ENCODE results near the gene IL31. TPM values are rescaled to one million over a fixed set of nuclear protein-coding genes. Genes with fewer than 3 reads are reported as not detected.
A peak's percentile ranks its signal among the peaks of the same experiment; 100 is the strongest.

Gene IL31
- total RNA-seq, 1 experiment from 2014 or later, result not detected

DNA sequence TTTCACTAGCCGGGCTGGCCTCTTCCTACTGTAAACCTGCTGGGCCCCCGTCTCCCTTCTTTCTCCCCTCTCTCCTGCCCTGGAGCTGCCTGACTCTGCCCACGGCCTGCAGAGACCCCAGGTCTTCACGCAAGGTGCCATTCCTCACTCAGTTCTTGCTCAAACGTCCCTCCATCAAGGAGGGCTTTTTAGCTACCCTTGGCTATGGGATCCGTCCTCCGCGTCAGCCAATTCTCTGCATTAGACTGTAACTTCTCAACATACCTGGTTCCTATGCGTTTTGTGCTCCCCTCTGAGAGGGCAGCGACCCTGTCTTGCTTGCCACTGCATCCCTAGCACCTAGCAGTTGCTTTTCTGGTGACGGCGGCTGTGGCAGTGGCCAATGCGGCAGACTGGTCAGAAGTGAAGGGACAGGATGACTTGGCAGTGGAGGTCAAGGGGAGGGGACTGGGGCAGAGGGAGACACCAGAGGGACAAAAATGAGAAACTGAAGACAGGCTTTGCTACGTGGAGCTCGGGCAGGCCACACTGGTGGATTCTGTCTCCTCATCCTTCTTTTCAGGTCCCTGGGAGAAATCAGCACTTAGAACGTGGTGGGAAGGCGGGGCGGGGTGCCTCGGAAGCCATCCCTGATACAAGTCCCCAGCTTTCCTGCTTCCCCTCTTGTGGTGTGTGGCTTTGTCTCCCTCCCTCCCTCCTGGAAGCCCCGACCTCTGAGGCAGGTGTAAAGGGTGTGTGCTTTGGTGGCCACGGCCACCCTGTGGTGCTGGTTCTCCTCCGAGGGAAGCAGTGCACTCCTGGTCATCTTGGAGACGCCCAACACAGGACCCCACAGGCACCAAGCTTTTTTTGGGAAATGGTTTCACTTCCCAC lies 31.3 kb upstream of the IL31 start:
- peaks cover 9% of the 10 kb centered on the region for H3K36me3 ChIP-seq (ENCODE audit: control insufficient read depth, insufficient read depth, low read length)
- no peak for TF ChIP-seq SIN3A (IDR thresholded peaks at IDR 0.05; ENCODE audit: borderline replicate concordance, insufficient read depth, low read depth, low read length)
- TF ChIP-seq, protein P1, sequence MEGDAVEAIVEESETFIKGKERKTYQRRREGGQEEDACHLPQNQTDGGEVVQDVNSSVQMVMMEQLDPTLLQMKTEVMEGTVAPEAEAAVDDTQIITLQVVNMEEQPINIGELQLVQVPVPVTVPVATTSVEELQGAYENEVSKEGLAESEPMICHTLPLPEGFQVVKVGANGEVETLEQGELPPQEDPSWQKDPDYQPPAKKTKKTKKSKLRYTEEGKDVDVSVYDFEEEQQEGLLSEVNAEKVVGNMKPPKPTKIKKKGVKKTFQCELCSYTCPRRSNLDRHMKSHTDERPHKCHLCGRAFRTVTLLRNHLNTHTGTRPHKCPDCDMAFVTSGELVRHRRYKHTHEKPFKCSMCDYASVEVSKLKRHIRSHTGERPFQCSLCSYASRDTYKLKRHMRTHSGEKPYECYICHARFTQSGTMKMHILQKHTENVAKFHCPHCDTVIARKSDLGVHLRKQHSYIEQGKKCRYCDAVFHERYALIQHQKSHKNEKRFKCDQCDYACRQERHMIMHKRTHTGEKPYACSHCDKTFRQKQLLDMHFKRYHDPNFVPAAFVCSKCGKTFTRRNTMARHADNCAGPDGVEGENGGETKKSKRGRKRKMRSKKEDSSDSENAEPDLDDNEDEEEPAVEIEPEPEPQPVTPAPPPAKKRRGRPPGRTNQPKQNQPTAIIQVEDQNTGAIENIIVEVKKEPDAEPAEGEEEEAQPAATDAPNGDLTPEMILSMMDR (IDR thresholded peaks at IDR 0.05), result no peak
- TF ChIP-seq REST (IDR thresholded peaks at IDR 0.05; ENCODE audit: insufficient read depth in 1 of 2, low read depth in 2 of 2, low read length in 1 of 2), result no peak
- TF ChIP-seq TCF7L2 (IDR thresholded peaks at IDR 0.05; ENCODE audit: low read depth, low read length), result no peak
- no peak; the same call in 1 of the 2 replicates for TF ChIP-seq POLR2AphosphoS5 (IDR thresholded peaks at IDR 0.05; ENCODE audit: low read depth, low read length)
- no peak overlapping the region for H3K27ac ChIP-seq (ENCODE audit: low read length)
- CTCF ChIA-PET, result interaction anchor here (0.7 kb wide), 1 partner anchor 11 kb away, joined by 5 read pairs; no protein-coding TSS in a partner anchor
- in situ Hi-C loops (cut with HindIII; ENCODE audit: low pct_unique_long_range_greater_than_20kb, low sequenced_read_pairs), result no loop called here
- no peaks in the 10 kb centered on the region for H3K9me3 ChIP-seq (ENCODE audit: control insufficient read depth, insufficient read depth, low read depth, low read length)
- intact Hi-C loops (cut with micrococcal nuclease; ENCODE audit: unreplicated experiment), result no loop called here
- ATAC-seq (no peak), DNase-seq (ENCODE audit: low read depth, low spot score) (no peak)
- POLR2A ChIA-PET, result no interaction called here
- H3K4me1 ChIP-seq (ENCODE audit: control insufficient read depth, insufficient read depth, low read length), result peaks cover 16% of the 10 kb centered on the region
- no peak overlapping the region for H3K4me3 ChIP-seq (ENCODE audit: low read depth in 2 of 2, low read length in 2 of 2)
- no TSS peak for BruUV-seq (replicated peaks)
- no peaks in the 10 kb centered on the region for H3K27me3 ChIP-seq (ENCODE audit: control insufficient read depth, insufficient read depth, low read length)

GRCh38 chr12:122204167-122205052 lies 30.4 kb upstream of the IL31 start:
- Histone ChIP-seq H3K4me3 (ENCODE audit: low read depth in 2 of 2, low read length in 2 of 2) (peak overlapping the region; percentile 56 to 76), H3K27ac (ENCODE audit: low read length) (no peak overlapping the region), H3K27me3 (ENCODE audit: control insufficient read depth, insufficient read depth, low read length) (no peaks in the 10 kb centered on the region), H3K36me3 (ENCODE audit: control insufficient read depth, insufficient read depth, low read length) (peaks cover 4% of the 10 kb centered on the region), H3K4me1 (ENCODE audit: control insufficient read depth, insufficient read depth, low read length) (peaks cover 16% of the 10 kb centered on the region), H3K9me3 (ENCODE audit: control insufficient read depth, insufficient read depth, low read depth, low read length) (no peaks in the 10 kb centered on the region)
- CTCF ChIA-PET, result no interaction called here
- POLR2A ChIA-PET, result interaction anchor here (0.7 kb wide), 1 partner anchor 22 kb away, joined by 5 read pairs; no protein-coding TSS in a partner anchor
- TF ChIP-seq, protein P1 (IDR thresholded peaks at IDR 0.05), result no peak
- TF ChIP-seq REST (IDR thresholded peaks at IDR 0.05; ENCODE audit: insufficient read depth in 1 of 2, low read depth in 2 of 2, low read length in 1 of 2) (no peak), POLR2AphosphoS5 (IDR thresholded peaks at IDR 0.05; ENCODE audit: low read depth, low read length) (no peak), SIN3A (IDR thresholded peaks at IDR 0.05; ENCODE audit: borderline replicate concordance, insufficient read depth, low read depth, low read length) (no peak), TCF7L2 (IDR thresholded peaks at IDR 0.05; ENCODE audit: low read depth, low read length) (no peak; the same call in 1 of the 2 replicates)
- DNase-seq (ENCODE audit: low read depth, low spot score) (no peak), ATAC-seq (peak; percentile 25)
- no TSS peak for BruUV-seq (replicated peaks)
- intact Hi-C loops (cut with micrococcal nuclease; ENCODE audit: unreplicated experiment) (no loop called here), in situ Hi-C loops (cut with HindIII; ENCODE audit: low pct_unique_long_range_greater_than_20kb, low sequenced_read_pairs) (no loop called here)
